ENCODE results near the gene HNRNPU. TPM values are rescaled to one million over a fixed set of nuclear protein-coding genes. Genes with fewer than 3 reads are reported as not detected.
A peak's percentile ranks its signal among the peaks of the same experiment; 100 is the strongest.

HNRNPU gene
- total RNA-seq, 4 donors from 2014 or later = 284 to 367 (median 323) TPM

- peak overlapping the region; percentile 94 to 100 (median 98) for H3K27ac ChIP-seq
- H3K4me3 ChIP-seq = peak overlapping the region; percentile 81 to 88
- no peak for TF ChIP-seq POLR2AphosphoS5 (IDR thresholded peaks at IDR 0.05)
- no peak for TF ChIP-seq POLR2A (IDR thresholded peaks at IDR 0.05)
- no peak for TF ChIP-seq CTCF (IDR thresholded peaks at IDR 0.05)
- TF ChIP-seq EP300 (IDR thresholded peaks at IDR 0.05) = no peak
- no peaks in the 10 kb centered on the region for H3K9me3 ChIP-seq
- peaks cover 0 to 10% of the 10 kb centered on the region in 2 donors for H3K36me3 ChIP-seq
- no peaks in the 10 kb centered on the region for H3K27me3 ChIP-seq
- ATAC-seq = no peak
- H3K4me1 ChIP-seq = peaks cover 2 to 41% (median 14%) of the 10 kb centered on the region in 3 donors
- WGBS, 2 donors (ENCODE audit: low coverage in 1 of 2) = 14 to 23% methylated on average over 4 to 9 of the region's 9 CpGs
These were observed 657 bp upstream of the HNRNPU start for GRCh38 chr1:244865028-244865371.

- ATAC-seq = peak; percentile 2
- peaks cover 4 to 54% (median 24%) of the 10 kb centered on the region in 3 donors for H3K4me1 ChIP-seq
- H3K9me3 ChIP-seq = no peaks in the 10 kb centered on the region
- no peaks in the 10 kb centered on the region for H3K27me3 ChIP-seq
- H3K36me3 ChIP-seq = peaks cover 1 to 24% of the 10 kb centered on the region in 2 donors
- 0 to 1% methylated on average over 15 to 32 of the region's 92 CpGs for WGBS, 2 donors (ENCODE audit: low coverage in 1 of 2)
- H3K27ac ChIP-seq = peak overlapping the region; percentile 94 to 100 (median 98)
- TF ChIP-seq POLR2AphosphoS5 (IDR thresholded peaks at IDR 0.05) = no peak
- no peak for TF ChIP-seq POLR2A (IDR thresholded peaks at IDR 0.05)
- TF ChIP-seq EP300 (IDR thresholded peaks at IDR 0.05) = no peak
- TF ChIP-seq CTCF (IDR thresholded peaks at IDR 0.05) = no peak
- peak overlapping the region; percentile 81 to 88 for H3K4me3 ChIP-seq
These were observed 671 bp downstream of the HNRNPU start for GRCh38 chr1:244863491-244864252.

GRCh38 chr1:244862699-244863490, 1.4 kb downstream of the HNRNPU start:
- H3K4me1 ChIP-seq = peaks cover 4 to 62% (median 26%) of the 10 kb centered on the region in 3 donors
- no peaks in the 10 kb centered on the region for H3K9me3 ChIP-seq
- H3K36me3 ChIP-seq = peaks cover 9 to 31% of the 10 kb centered on the region in 2 donors
- peak overlapping the region; percentile 94 to 100 (median 98) for H3K27ac ChIP-seq
- TF ChIP-seq CTCF (IDR thresholded peaks at IDR 0.05) = no peak
- TF ChIP-seq POLR2A (IDR thresholded peaks at IDR 0.05) = peak; percentile 53 to 71
- peak; percentile 60 for TF ChIP-seq POLR2AphosphoS5 (IDR thresholded peaks at IDR 0.05)
- no peak for TF ChIP-seq EP300 (IDR thresholded peaks at IDR 0.05)
- ATAC-seq = peak; percentile 87
- H3K27me3 ChIP-seq = no peaks in the 10 kb centered on the region
- H3K4me3 ChIP-seq = peak overlapping the region; percentile 81 to 88
- WGBS, 2 donors (ENCODE audit: low coverage in 1 of 2) = 0% methylated on average over 2 to 12 of the region's 87 CpGs

GRCh38 chr1:244862354-244862698, 2.0 kb downstream of the HNRNPU start:
- Histone ChIP-seq H3K9me3 (no peaks in the 10 kb centered on the region), H3K27ac (peak overlapping the region; percentile 94 to 100 (median 98)), H3K27me3 (no peaks in the 10 kb centered on the region), H3K4me1 (peaks cover 4 to 68% (median 27%) of the 10 kb centered on the region in 3 donors), H3K36me3 (peaks cover 13 to 37% of the 10 kb centered on the region in 2 donors), H3K4me3 (peak overlapping the region; percentile 81 to 88)
- TF ChIP-seq POLR2AphosphoS5 (IDR thresholded peaks at IDR 0.05) = no peak
- TF ChIP-seq POLR2A (IDR thresholded peaks at IDR 0.05) = no peak
- no peak for TF ChIP-seq CTCF (IDR thresholded peaks at IDR 0.05)
- TF ChIP-seq EP300 (IDR thresholded peaks at IDR 0.05) = no peak
- WGBS, 2 donors (ENCODE audit: low coverage in 1 of 2) = 0 to 1% methylated on average over 7 of the region's 7 CpGs
- ATAC-seq = no peak
